ENCODE results near the gene METTL8.
"Not testable (repeated sequence)": the region's sequence is repeated elsewhere in the genome, so short reads cannot be mapped to it uniquely, and the experiment has no call there.

Gene METTL8

GRCh38 chr2:171345971-171346722 lies 87.6 kb downstream of the METTL8 start:
- no peak for DNase-seq (ENCODE audit: low spot score)

GRCh38 chr2:171344182-171344581 lies 89.6 kb downstream of the METTL8 start:
- no peak for DNase-seq (ENCODE audit: low spot score)

- no peak for DNase-seq (ENCODE audit: low spot score)
These were observed 91.8 kb downstream of the METTL8 start for GRCh38 chr2:171342067-171342413.

- no peak for DNase-seq (ENCODE audit: low spot score)
These were observed 92.3 kb downstream of the METTL8 start for GRCh38 chr2:171341394-171342066.

DNA sequence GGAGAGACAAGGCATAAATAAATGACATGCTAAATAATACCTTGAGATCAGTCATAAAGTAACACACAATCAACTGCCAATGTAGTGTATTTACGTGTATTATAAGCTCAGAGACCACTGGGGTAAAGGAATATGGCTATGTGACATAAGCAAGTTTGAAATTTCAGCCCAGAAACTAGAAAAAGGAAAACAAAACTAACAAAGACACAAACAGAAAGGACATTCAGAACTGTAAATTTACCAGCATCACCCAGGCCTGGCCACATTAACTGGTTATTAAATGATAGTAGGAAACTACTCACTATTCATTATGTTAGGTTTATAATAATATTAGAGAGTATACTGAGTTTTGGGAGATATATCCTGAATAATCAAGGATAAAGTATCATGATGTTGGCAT lies 98.8 kb downstream of the METTL8 start:
- DNase-seq (ENCODE audit: low spot score): no peak

DNA sequence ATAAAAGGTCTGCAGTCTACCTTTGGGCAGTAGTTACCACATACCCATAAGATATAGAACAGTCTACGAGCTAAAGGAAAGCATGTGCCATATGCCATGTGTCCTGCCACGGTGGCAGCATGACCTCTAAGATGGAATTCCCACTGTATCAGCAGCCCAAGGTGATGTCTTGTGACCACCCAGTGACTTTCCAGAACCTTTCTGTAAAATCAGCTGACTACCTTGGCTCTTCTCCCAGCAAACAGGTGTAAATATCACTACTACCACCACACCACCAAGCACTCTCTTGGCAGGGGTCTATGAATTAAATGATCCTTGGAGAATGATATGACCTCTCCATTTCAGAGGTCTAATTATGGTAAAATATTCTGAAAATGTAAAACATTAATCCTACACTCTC lies 99.6 kb downstream of the METTL8 start:
- DNase-seq (ENCODE audit: low spot score): no peak

DNA sequence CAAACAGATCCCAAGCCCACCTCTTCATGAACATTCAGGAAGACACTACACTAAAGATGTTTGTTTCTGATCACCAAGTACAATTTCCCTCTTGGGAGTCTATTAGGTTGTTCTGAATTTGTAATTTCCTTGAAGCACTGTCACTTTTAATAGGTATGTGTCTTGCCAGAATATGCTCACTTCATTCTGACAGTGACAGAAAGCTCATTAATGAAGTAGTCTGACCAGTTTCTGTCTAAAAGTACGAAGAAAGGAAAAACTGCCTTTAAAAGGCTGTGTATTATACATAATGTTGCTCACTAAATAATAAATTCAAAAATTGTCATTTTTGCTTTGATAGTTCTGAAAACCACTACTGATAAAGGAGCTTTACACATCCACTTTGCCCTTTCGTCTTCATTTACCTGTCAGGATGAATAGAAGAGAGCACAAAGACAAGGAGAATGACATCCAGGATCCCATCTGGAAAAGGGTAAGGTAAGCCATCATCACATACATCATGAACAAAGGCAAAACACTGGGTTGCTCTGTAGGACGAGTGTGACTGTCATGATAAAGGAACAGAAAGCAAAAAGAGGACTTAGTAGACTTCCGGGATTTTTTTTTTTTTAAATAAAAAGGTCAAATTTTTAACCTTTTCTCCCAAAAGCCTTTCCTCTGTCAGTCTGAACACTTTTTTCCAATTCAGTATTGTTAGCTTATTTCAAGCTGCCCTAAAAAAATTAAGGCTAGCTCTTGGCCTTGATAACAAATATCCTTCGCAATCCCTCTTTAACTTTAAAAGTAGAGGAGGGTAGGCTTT lies 103.4 kb downstream of the METTL8 start:
- DNase-seq (ENCODE audit: low spot score): no peak

DNA sequence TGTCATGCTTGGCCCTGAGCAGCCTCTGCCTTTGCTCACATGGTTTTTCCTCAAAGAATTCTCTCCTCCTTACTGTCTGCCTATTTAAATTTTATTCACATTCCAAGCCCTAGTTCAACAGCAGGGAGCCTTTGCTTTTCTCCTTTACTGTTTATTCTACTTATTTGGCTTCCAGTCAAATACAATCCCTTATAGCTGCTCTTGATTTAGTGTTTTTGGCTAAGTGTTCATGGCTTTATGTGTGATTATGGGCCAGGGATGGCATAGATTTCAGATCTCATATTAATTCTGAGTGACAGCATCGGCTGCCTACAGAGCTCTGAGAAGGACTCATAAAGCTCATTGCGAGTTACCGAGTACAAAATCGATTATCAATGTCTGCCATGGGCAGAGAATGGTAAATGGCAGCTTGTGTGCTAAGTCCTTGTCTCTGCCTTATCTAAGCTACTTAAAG lies 106.7 kb downstream of the METTL8 start:
- no peak for DNase-seq (ENCODE audit: low spot score)

DNA sequence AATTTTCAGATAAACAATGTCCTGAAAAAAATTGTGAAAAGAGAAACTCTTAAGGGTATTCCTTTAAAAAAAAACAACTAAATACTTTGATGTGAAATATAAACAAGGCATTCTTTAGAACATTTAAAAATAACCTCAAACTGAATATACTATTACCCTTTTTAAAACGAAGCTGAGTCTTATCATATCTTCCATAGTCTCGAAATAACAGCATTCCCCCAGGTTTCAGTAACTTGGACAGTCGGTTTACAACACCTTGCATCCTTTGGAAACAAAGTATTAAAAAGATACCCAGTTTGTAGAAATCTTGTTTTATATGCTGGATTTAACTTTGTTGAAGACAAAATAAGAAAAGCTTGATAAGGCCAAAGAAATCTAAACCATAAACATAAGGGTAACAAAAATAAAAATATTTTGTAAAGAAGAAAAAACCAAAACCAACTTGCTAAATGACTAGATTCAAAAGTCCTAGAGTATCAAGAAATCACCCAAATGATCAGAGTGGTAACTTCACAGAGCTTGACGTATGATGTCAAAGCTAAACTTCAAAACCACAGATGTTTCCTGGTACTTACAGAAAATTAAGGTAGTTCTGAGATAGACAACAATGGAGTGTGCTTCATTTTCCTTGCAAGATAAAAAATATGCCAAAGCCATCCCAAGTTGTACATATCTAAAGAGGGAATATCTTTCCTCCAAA lies 107.8 kb downstream of the METTL8 start:
- DNase-seq (ENCODE audit: low spot score): no peak

GRCh38 chr2:171323971-171324528 lies 109.7 kb downstream of the METTL8 start:
- no peak for DNase-seq (ENCODE audit: low spot score)

DNA sequence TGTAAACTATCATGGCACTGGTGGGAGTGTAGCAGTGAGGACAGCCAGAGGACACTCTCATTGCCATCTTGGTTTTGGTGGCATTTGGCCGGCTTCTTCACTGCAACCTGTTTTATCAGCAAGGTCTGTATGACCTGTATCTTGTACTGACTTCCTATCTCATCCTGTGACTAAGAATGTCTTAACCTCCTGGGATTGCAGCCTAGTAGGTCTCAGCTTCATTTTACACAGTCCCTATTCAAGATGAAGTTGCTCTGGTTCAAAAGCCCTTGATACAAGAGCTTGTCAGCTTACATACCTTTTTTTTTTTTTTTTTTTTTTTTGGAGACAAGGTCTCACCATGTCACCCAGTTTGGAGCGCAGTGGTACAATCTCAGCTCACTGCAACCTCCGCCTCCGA lies 110.9 kb downstream of the METTL8 start:
- no peak for DNase-seq (ENCODE audit: low spot score)

- DNase-seq (ENCODE audit: low spot score): no peak
These were observed 113.1 kb downstream of the METTL8 start for GRCh38 chr2:171320731-171321130.

GRCh38 chr2:171320208-171320621 lies 113.6 kb downstream of the METTL8 start:
- no peak for DNase-seq (ENCODE audit: low spot score)

DNA sequence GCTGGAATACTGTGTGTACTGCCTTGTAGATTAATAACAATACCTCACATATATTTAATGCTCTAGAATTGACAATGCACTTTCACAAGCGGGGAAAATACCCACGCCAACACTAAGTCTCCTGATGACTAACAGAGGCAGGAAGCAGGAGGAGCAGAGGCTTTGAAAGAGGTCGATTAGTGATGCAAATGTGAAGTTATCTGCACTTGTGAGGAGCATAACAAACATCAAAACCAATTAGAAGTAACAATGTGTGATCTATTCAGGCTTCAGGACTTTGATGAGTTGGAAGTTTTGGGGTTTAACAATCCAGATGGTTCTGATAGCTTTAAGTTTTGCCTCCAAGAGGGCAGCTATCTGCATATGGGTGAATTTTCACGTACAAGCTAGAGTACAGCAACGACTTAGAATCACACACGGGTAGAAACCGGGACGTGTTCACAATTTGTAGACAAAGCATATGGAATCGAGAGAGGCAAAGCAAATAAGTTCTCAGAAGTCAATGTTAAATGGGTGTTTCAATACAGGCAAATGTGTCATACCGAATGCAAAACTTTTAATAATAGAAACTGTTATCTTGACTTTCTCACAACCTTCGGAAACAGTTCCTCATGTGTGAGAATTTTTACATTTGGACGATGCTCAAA lies 114.5 kb downstream of the METTL8 start:
- DNase-seq (ENCODE audit: low spot score): peak; percentile 40

- no peak for DNase-seq (ENCODE audit: low spot score)
These were observed 115.3 kb downstream of the METTL8 start for GRCh38 chr2:171318463-171318934.

- no peak for DNase-seq (ENCODE audit: low spot score)
These were observed 116.2 kb downstream of the METTL8 start for GRCh38 chr2:171317492-171318125.

GRCh38 chr2:171316755-171317337 lies 116.9 kb downstream of the METTL8 start:
- no peak for DNase-seq (ENCODE audit: low spot score)

DNA sequence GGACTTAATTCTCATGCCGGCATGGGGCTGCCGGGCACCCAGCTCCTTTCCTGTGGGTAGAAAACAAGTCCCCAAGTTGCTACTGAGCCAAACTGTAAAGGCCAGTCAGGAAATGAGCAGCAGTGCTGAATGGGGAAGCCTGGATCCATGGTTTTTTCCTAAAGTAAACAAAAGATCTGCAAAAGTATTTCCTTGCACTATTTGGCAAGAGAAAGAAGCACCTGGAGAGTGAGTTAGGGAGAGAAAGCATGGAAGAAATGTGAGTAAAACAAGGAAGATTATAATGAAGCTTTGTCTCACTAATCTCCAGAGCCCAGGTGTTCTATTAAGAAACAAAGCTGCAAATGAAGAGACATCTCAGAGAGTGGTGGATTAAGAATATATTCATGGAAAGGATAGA lies 117.6 kb downstream of the METTL8 start:
- DNase-seq (ENCODE audit: low spot score): no peak

- DNase-seq (ENCODE audit: low spot score): no peak
These were observed 118.0 kb downstream of the METTL8 start for GRCh38 chr2:171315781-171316180.

GRCh38 chr2:171312182-171312581 lies 121.6 kb downstream of the METTL8 start:
- not testable (repeated sequence) for DNase-seq (ENCODE audit: low spot score)
